DOHH2 (cell line): ENCODE measurements around the gene ROR2.

Source experiments
- H3F3A ChIP-seq: fragments of 200-600 bp; sonication (generic), shearing (Covaris generic); 2 replicates; pipeline ENCODE4 v1.6.0; 2016; ENCODE audit warnings: antibody characterized with exemption, mild to moderate bottlenecking; ENCODE audit not compliant: control insufficient read depth, insufficient read depth
- H3K27ac ChIP-seq: fragments of 200-600 bp; sonication (generic); 2 replicates; pipeline ENCODE4 v1.5.1; 2014; ENCODE audit warnings: low read depth, mild to moderate bottlenecking, low read length, moderate library complexity
- H3K27me3 ChIP-seq: fragments of 200-600 bp; sonication (generic); 2 replicates; pipeline ENCODE4 v1.6.1; 2014; ENCODE audit warnings: mild to moderate bottlenecking, low read length, mixed read lengths; ENCODE audit not compliant: control insufficient read depth
- H3K36me3 ChIP-seq: fragments of 200-600 bp; sonication (generic); 2 replicates; pipeline ENCODE4 v1.6.1; 2014; ENCODE audit warnings: mild to moderate bottlenecking, low read length, moderate library complexity, mixed read lengths; ENCODE audit not compliant: control insufficient read depth
- H3K4me1 ChIP-seq: fragments of 200-600 bp; sonication (generic); 2 replicates; pipeline ENCODE4 v1.6.1; 2014; ENCODE audit warnings: mild to moderate bottlenecking, low read length, mixed read lengths; ENCODE audit not compliant: control insufficient read depth
- H3K4me2 ChIP-seq: fragments of 200-600 bp; sonication (generic); 2 replicates; pipeline ENCODE4 v1.6.0; 2014; ENCODE audit warnings: mild to moderate bottlenecking, low read length, moderate library complexity
- H3K4me3 ChIP-seq: fragments of 200-600 bp; sonication (generic); 2 replicates; pipeline ENCODE4 v1.5.1; 2014; ENCODE audit warnings: mild to moderate bottlenecking, low read length, mixed read lengths
- H3K79me2 ChIP-seq: fragments of 200-600 bp; sonication (generic); 2 replicates; pipeline ENCODE4 v1.6.1; 2014; ENCODE audit warnings: mild to moderate bottlenecking, low read length, mixed read lengths; ENCODE audit not compliant: control insufficient read depth
- H3K9me2 ChIP-seq: fragments of 200-600 bp; sonication (generic); replicated peaks from 2 replicates; pipeline ENCODE4 v1.6.1; 2014; ENCODE audit warnings: mild to moderate bottlenecking, low read length, mixed read lengths; ENCODE audit not compliant: control insufficient read depth
- H3K9me3 ChIP-seq: fragments of 200-600 bp; sonication (generic); 2 replicates; pipeline ENCODE4 v1.6.1; 2014; ENCODE audit warnings: antibody characterized with exemption, low read length, mixed read lengths; ENCODE audit not compliant: control insufficient read depth, insufficient read depth
- H4K20me1 ChIP-seq: fragments of 200-600 bp; sonication (generic); 2 replicates; pipeline ENCODE4 v1.6.0; 2014; ENCODE audit warnings: low read depth, mild to moderate bottlenecking, antibody characterized with exemption, low read length, moderate library complexity; ENCODE audit not compliant: control insufficient read depth, insufficient read depth
- CTCF ChIP-seq: fragments of 200-600 bp; sonication (generic); IDR thresholded peaks from one replicate; pipeline ENCODE4 v1.5.1; 2014; ENCODE audit warnings: antibody characterized with exemption, mild to moderate bottlenecking, low read depth, low read length; ENCODE audit not compliant: poor library complexity, severe bottlenecking
- EZH2phosphoT487 ChIP-seq: fragments of 200-600 bp; sonication (generic); IDR thresholded peaks from 2 replicates; pipeline ENCODE4 v1.6.1; 2017; ENCODE audit warnings: borderline replicate concordance, mild to moderate bottlenecking, antibody characterized with exemption, low read length, moderate library complexity, mixed read lengths

The ROR2 gene

GRCh38 chr9:91773156-91773555 lies 176.9 kb downstream of the ROR2 start:
- no peaks in the 10 kb centered on the region for H3K9me3 ChIP-seq
- TF ChIP-seq EZH2phosphoT487 (no peak), CTCF (no peak)
- H3K4me2 ChIP-seq = no peak overlapping the region
- no peaks in the 10 kb centered on the region for H3K4me1 ChIP-seq
- no peaks in the 10 kb centered on the region for H3F3A ChIP-seq
- no peaks in the 10 kb centered on the region for H3K9me2 ChIP-seq
- H3K4me3 ChIP-seq = no peak overlapping the region
- H3K27me3 ChIP-seq = peaks cover 7% of the 10 kb centered on the region; the same call in 1 of the 2 replicates
- no peaks in the 10 kb centered on the region for H4K20me1 ChIP-seq
- no peak overlapping the region for H3K27ac ChIP-seq
- no peaks in the 10 kb centered on the region for H3K36me3 ChIP-seq
- H3K79me2 ChIP-seq = no peaks in the 10 kb centered on the region

GRCh38 chr9:91771864-91772263 lies 178.2 kb downstream of the ROR2 start:
- Histone ChIP-seq H3K27ac (no peak overlapping the region), H3K4me1 (no peaks in the 10 kb centered on the region), H3K36me3 (no peaks in the 10 kb centered on the region)

DNA sequence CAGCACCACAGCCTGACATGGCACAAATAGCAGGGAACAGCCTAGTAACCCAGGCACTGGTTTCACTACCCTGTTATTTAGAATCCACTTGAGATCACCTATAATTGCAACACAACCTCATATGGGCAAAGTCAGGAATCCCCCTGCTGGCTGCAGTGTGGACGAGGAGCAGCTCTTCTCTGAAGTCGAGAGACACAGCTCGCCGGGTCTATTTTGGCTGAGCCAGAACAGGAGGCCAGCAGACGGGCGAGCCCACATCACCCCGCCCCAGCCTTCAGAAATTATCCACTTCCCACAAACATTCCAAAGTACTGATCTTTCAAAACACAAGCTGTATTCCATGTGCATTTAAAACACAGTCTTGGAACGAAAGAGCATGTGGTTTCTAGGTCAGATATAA lies 179.0 kb downstream of the ROR2 start:
- Histone ChIP-seq H3K4me3 (no peak overlapping the region), H3K4me2 (no peak overlapping the region), H3K27ac (no peak overlapping the region), H3F3A (no peaks in the 10 kb centered on the region), H3K9me3 (no peaks in the 10 kb centered on the region), H3K79me2 (no peaks in the 10 kb centered on the region), H4K20me1 (no peaks in the 10 kb centered on the region), H3K4me1 (no peaks in the 10 kb centered on the region), H3K36me3 (no peaks in the 10 kb centered on the region), H3K9me2 (no peaks in the 10 kb centered on the region), H3K27me3 (peaks cover 3% of the 10 kb centered on the region; the same call in 1 of the 2 replicates)
- TF ChIP-seq CTCF (no peak), EZH2phosphoT487 (no peak)

More at GRCh38 chr9:91771864-91772263, 178.2 kb downstream of the ROR2 start:
- Histone ChIP-seq H3K9me2 (no peaks in the 10 kb centered on the region), H3K4me3 (no peak overlapping the region), H3F3A (no peaks in the 10 kb centered on the region), H3K27me3 (peaks cover 4% of the 10 kb centered on the region; the same call in 1 of the 2 replicates), H4K20me1 (no peaks in the 10 kb centered on the region), H3K79me2 (no peaks in the 10 kb centered on the region), H3K9me3 (no peaks in the 10 kb centered on the region), H3K4me2 (no peak overlapping the region)
- TF ChIP-seq EZH2phosphoT487 (no peak), CTCF (no peak)
